Stomach (tissue), 9 donors: ENCODE measurements around the gene TSPAN11. TPM values are rescaled to one million over a fixed set of nuclear protein-coding genes. Genes with fewer than 3 reads are reported as not detected.
"Not testable (repeated sequence)": the region's sequence is repeated elsewhere in the genome, so short reads cannot be mapped to it uniquely, and the experiment has no call there.

Experiments used
- DNase-seq, 2 donors: peaks; one replicate each; pipeline versions ENCODE4 v3.0.0 to v3.0.0-alpha.2; 2013 to 2019
- H3K27ac ChIP-seq, 5 donors: fragments of 200-600 bp in 4 of 5; sonication (generic) in 4 of 5; one replicate each; pipeline ENCODE4 v1.5.1; 2013 to 2019; ENCODE audit warnings: mild to moderate bottlenecking in 1 of 5, moderate library complexity in 1 of 5
- H3K27me3 ChIP-seq, 3 donors: fragments of 200-600 bp; sonication (generic); one replicate each; pipeline ENCODE4 v1.5.1; 2017 to 2019; ENCODE audit warnings: mixed run types in 1 of 3
- H3K36me3 ChIP-seq, 4 donors: fragments of 200-600 bp; sonication (generic); 1 replicate in 3 of 4; 2 replicates in 1 of 4; pipeline ENCODE4 v1.5.1; 2016 to 2019
- H3K4me1 ChIP-seq, 4 donors: fragments of 200-600 bp; sonication (generic); one replicate each; pipeline ENCODE4 v1.5.1; 2016 to 2019
- H3K4me3 ChIP-seq, 4 donors: fragments of 200-600 bp; sonication (generic) in 3 of 4; one replicate each; pipeline ENCODE4 v1.5.1; 2016 to 2019; ENCODE audit warnings: mild to moderate bottlenecking in 1 of 4
- H3K9me3 ChIP-seq, 4 donors: fragments of 200-600 bp; sonication (generic); one replicate each; pipeline ENCODE4 v1.5.1; 2016 to 2019
- EP300 ChIP-seq: sonication (generic); formaldehyde crosslinking; IDR thresholded peaks from one replicate; pipeline ENCODE4 v1.6.1; 2017; ENCODE audit warnings: antibody characterized with exemption
- POLR2A ChIP-seq, 4 donors: fragments of 450-650 bp; IDR thresholded peaks; one replicate each; pipeline ENCODE4 v1.6.1; 2016; ENCODE audit warnings: antibody characterized with exemption in 4 of 4, control low read depth in 2 of 4, mild to moderate bottlenecking in 1 of 4, moderate library complexity in 1 of 4
- POLR2AphosphoS5 ChIP-seq, 3 donors: sonication (generic); formaldehyde crosslinking; IDR thresholded peaks; one replicate each; pipeline ENCODE4 v1.6.1; 2016; ENCODE audit warnings: antibody characterized with exemption in 3 of 3
- whole genome bisulfite sequencing, 5 donors: extraction: QIAGEN DNeasy Blood & Tissue Kit in 3 of 5; methylation state at CpG; one replicate each; pipeline versions ENCODE4 v1.1.5 to v1.1.7; 2013 to 2018; 5-methylcytosine and 5-hydroxymethylcytosine counted together
- intact Hi-C: fragments of 100-400 bp; cut with DNase I; formaldehyde crosslinking; loops from one replicate; pipeline ENCODE4 v1.15.1; 2023; ENCODE audit warnings: low total_unique reads
- polyA plus RNA-seq, 3 donors: library from polyadenylated mRNA; stranded (reverse); fragments of 200-250 nt; gene quantifications; one replicate each; pipeline ENCODE4 v1.2.3, GENCODE V29; 2013
- total RNA-seq, 5 donors: library from RNA; depleted of rRNA; stranded (reverse); fragments of >200 nt; gene quantifications; one replicate each; pipeline versions ENCODE4 v1.1.0 to v1.2.3, GENCODE V29; 2014 to 2016
- TF ChIP-seq, protein P1 (sequence below), 7 experiments: fragments of 450-650 bp in 4 of 7; fragments of 200-600 bp in 3 of 7; sonication (generic) in 3 of 7; IDR thresholded peaks; one replicate each; pipeline ENCODE4 v1.5.1; 2016 to 2019; ENCODE audit warnings: antibody characterized with exemption in 7 of 7, control low read depth in 2 of 7, mild to moderate bottlenecking in 1 of 7
- donor health status: healthy with polysubstance abuse.
- donor health status: Bipolar disorder and iron deficiency.
- donor health status: healthy.

The TSPAN11 gene
- total and polyA plus RNA-seq, 8 donors = under 0.01 to 5.5 (median 1.3) TPM

DNA sequence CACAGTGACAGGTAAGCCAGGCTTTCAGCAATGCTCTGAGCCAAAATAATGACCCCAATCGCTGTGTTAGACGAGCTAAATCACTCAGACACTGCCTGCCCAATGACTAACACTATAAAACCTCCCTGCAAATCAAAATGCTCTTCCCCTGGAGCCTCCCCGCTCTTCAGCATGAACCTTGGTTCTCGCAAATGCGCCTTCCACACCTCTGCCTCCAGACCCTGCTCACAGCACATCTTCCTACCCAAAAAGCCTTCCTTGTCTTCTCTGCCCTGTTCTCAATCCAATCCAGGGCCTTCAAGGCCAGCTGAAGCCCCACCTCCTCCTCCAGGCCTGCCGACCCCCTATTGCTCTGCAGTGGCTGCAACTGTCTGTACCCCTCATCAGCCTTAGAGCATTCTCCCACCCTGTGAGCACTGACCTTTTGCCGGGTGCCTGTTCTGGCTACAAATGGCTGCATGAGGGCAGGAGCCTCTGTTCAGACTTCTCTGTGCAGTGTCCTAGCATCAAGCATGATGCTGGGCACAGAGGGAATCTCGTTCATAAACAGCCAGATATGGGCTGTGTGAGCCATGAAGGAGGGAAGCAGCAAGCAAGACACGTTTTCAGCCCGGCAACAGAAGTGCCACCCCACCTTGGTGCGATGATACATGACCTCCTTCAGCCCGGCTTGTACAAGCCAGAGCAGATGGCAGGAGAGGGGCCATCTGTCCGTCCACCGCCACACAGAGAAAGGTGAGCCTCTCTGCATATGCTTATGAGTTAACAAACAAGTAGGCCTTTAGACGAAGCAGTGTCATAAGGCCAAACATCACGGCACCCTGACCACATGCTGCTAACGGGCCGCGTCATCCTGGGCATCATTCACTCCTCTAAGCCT lies 82.7 kb downstream of the TSPAN11 start:
- intact Hi-C loops = no loop called here
- Histone ChIP-seq H3K36me3 (no peaks in the 10 kb centered on the region), H3K4me1 (no peaks in the 10 kb centered on the region), H3K4me3 (no peak overlapping the region), H3K9me3 (no peaks in the 10 kb centered on the region), H3K27me3 (peaks cover 0 to 4% (median 0%) of the 10 kb centered on the region in 3 donors), H3K27ac (no peak overlapping the region)
- DNase-seq = no peak
- TF ChIP-seq POLR2AphosphoS5 (IDR thresholded peaks at IDR 0.05) = no peak
- no peak for TF ChIP-seq POLR2A (IDR thresholded peaks at IDR 0.05)
- TF ChIP-seq EP300 = no peak
- TF ChIP-seq, protein P1, sequence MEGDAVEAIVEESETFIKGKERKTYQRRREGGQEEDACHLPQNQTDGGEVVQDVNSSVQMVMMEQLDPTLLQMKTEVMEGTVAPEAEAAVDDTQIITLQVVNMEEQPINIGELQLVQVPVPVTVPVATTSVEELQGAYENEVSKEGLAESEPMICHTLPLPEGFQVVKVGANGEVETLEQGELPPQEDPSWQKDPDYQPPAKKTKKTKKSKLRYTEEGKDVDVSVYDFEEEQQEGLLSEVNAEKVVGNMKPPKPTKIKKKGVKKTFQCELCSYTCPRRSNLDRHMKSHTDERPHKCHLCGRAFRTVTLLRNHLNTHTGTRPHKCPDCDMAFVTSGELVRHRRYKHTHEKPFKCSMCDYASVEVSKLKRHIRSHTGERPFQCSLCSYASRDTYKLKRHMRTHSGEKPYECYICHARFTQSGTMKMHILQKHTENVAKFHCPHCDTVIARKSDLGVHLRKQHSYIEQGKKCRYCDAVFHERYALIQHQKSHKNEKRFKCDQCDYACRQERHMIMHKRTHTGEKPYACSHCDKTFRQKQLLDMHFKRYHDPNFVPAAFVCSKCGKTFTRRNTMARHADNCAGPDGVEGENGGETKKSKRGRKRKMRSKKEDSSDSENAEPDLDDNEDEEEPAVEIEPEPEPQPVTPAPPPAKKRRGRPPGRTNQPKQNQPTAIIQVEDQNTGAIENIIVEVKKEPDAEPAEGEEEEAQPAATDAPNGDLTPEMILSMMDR (IDR thresholded peaks at IDR 0.05) = no peak
- 70 to 86% (median 81%) methylated on average over 19 of the region's 19 CpGs for WGBS, 5 donors

DNA sequence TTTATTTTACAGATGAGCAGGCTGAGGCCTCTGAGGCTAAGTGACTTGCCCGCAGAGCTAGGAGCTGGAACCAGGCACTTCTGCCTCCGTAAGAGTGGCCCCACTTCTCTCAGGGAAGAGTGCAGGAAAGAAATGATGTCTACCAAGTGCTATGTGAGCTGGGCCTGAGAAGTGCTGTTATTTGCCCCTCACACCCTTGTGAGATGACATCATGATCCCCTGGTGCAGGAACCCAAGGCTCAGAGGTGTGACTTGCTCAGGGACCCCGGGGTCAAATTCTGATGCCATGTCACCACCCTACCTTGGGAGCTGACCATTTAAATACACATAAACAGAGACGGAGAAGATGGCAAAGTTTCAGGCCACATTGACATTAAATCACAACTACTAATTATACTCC lies 83.4 kb downstream of the TSPAN11 start:
- Histone ChIP-seq H3K4me1 (no peaks in the 10 kb centered on the region), H3K27me3 (no peaks in the 10 kb centered on the region), H3K36me3 (no peaks in the 10 kb centered on the region), H3K27ac (no peak overlapping the region), H3K4me3 (no peak overlapping the region), H3K9me3 (no peaks in the 10 kb centered on the region)
- intact Hi-C loops = no loop called here
- DNase-seq = no peak
- TF ChIP-seq, protein P1 (IDR thresholded peaks at IDR 0.05) = no peak
- TF ChIP-seq POLR2A (IDR thresholded peaks at IDR 0.05) = no peak
- TF ChIP-seq POLR2AphosphoS5 (IDR thresholded peaks at IDR 0.05) = no peak
- TF ChIP-seq EP300 = no peak
- WGBS, 5 donors = 76 to 90% (median 84%) methylated on average over 4 of the region's 4 CpGs

DNA sequence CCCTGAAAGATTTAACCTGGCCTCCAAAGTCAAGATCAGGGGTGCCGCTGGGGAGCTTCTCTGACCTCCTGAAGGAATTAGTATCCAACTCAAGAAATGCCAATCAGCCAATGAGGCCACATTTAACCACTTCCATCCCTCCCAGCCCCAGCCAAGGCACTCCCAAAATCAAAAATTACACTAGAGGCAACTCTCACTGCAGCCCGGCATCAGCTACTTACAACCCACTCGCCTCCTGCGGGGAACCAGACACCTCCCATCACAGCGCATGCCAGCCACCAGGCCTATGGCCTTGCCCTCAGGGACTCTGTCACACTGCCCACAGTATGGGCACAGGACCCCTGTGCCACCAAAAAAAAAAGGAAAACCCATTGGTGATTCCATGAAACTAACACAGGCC lies 84.8 kb downstream of the TSPAN11 start:
- Histone ChIP-seq H3K4me1 (no peaks in the 10 kb centered on the region), H3K4me3 (no peak overlapping the region), H3K27ac (no peak overlapping the region), H3K9me3 (no peaks in the 10 kb centered on the region), H3K27me3 (no peaks in the 10 kb centered on the region), H3K36me3 (no peaks in the 10 kb centered on the region)
- intact Hi-C loops = no loop called here
- no peak for TF ChIP-seq EP300
- TF ChIP-seq POLR2AphosphoS5 (IDR thresholded peaks at IDR 0.05) = no peak
- no peak for TF ChIP-seq POLR2A (IDR thresholded peaks at IDR 0.05)
- TF ChIP-seq, protein P1 (IDR thresholded peaks at IDR 0.05) = no peak
- DNase-seq = no peak
- WGBS, 5 donors = 73 to 96% (median 79%) methylated on average over 5 of the region's 5 CpGs

DNA sequence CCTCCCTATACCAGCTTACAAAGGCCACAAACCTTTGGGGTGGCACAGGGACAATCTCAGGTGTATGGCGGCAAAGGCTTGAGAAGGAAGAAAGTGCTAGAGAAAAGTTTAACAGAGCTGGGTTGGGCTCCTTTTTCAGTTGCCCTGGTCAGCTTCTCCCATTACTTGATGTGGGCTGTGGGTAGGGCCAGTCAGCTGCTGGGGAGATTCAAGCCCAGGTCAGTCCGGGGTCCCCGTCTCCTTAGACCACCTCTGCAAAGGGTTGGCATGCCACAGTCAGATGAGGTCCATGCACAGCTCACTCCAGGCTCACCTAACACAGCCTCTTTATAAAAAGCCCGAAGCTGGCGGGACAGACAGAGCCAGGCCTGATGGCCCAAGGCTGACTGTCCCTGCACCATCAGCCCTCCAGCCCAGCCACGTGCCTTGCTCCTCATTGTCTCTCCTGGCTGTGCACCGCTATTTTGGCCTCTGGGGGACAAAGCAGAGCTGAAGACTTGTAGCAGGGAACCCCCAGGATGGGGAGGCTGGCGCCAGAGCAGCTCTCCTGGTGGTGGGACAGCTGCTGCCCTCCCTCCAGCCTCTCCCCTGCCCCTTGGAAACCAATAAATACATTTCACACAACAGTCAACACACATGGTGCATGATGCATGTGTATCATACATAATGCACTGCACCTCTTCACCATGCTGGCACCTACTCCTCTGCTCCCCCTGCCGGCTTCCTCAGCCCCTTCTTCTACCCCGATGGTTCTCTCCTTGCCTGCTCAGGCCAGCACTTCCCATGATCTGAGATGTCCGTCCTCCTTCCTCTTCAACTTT lies 85.4 kb downstream of the TSPAN11 start:
- 85 to 92% (median 85%) methylated on average over 11 of the region's 11 CpGs for WGBS, 5 donors
- H3K4me3 ChIP-seq = no peak overlapping the region
- H3K27ac ChIP-seq = no peak overlapping the region
- no peaks in the 10 kb centered on the region for H3K4me1 ChIP-seq
- H3K36me3 ChIP-seq = no peaks in the 10 kb centered on the region
- H3K27me3 ChIP-seq = no peaks in the 10 kb centered on the region
- TF ChIP-seq POLR2A (IDR thresholded peaks at IDR 0.05) (no peak), EP300 (no peak), POLR2AphosphoS5 (IDR thresholded peaks at IDR 0.05) (no peak)
- TF ChIP-seq, protein P1 (IDR thresholded peaks at IDR 0.05) = no peak
- no peaks in the 10 kb centered on the region for H3K9me3 ChIP-seq
- DNase-seq = no peak
- intact Hi-C loops = no loop called here

DNA sequence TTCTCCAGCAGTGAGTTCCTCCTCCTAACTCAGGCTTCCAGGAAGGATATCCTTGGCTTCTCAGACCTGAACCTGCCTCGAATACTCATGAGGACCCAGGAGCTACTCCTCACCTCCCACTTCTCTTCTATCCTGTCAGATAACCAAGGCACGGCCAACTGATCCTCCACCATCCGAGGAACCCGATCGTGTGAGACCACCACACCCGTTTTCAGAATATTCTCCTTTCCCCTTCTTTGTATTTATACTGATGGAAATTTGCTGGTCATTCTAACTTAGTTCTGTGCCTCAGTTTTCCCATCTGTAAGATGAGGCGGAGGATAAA lies 86.0 kb downstream of the TSPAN11 start:
- WGBS, 5 donors = 84 to 87% (median 85%) methylated on average over 7 of the region's 7 CpGs
- H3K27ac ChIP-seq, H3K36me3 ChIP-seq, intact Hi-C loops, H3K4me1 ChIP-seq, H3K4me3 ChIP-seq, H3K27me3 ChIP-seq, DNase-seq, H3K9me3 ChIP-seq: not testable (repeated sequence)
